Measurements from ENCODE around the gene ARHGAP1. TPM values are rescaled to one million over a fixed set of nuclear protein-coding genes. Genes with fewer than 3 reads are reported as not detected.

The ARHGAP1 gene
- total RNA-seq: 10 to 100 TPM; 45.1 to 46.8 TPM

GRCh38 chr11:46700241-46701077 lies at the start of gene ARHGAP1, which contains the start of gene ZNF408:
ARHGAP1 (minus strand) TSS chr11:46700619; CDS start chr11:46696107, 4,512 bp downstream.
ZNF408 (plus strand) TSS chr11:46701031; CDS start chr11:46701048, 17 bp downstream.
- Mint-ChIP-seq H3K4me1 (peaks cover 34% of the 10 kb centered on the region), H3K36me3 (peaks cover 11% of the 10 kb centered on the region), H3K4me3 (peak within 1 kb of the TSS; percentile 99), H3K9me3 (no peaks in the 10 kb centered on the region), H3K27ac (peak within 1 kb of the TSS; percentile 99), H3K27me3 (no peaks in the 10 kb centered on the region)
- peak; percentile 99 for DNase-seq

GRCh38 chr11:46747150-46747549 lies 46.7 kb upstream of the ARHGAP1 start:
- H3K4me1 Mint-ChIP-seq: no peaks in the 10 kb centered on the region
- no peak overlapping the region for H3K27ac Mint-ChIP-seq
- no peaks in the 10 kb centered on the region for H3K9me3 Mint-ChIP-seq
- H3K36me3 Mint-ChIP-seq: peaks cover 36% of the 10 kb centered on the region
- no peaks in the 10 kb centered on the region for H3K27me3 Mint-ChIP-seq
- no peak for DNase-seq
- H3K4me3 Mint-ChIP-seq: no peak overlapping the region

- peaks cover 43% of the 10 kb centered on the region for H3K36me3 Mint-ChIP-seq
- H3K9me3 Mint-ChIP-seq: no peaks in the 10 kb centered on the region
- H3K27ac Mint-ChIP-seq: no peak overlapping the region
- no peak for DNase-seq
- H3K27me3 Mint-ChIP-seq: no peaks in the 10 kb centered on the region
- H3K4me3 Mint-ChIP-seq: no peak overlapping the region
- H3K4me1 Mint-ChIP-seq: no peaks in the 10 kb centered on the region
These were observed 45.6 kb upstream of the ARHGAP1 start for GRCh38 chr11:46745995-46746394.

GRCh38 chr11:46745328-46745727 lies 44.9 kb upstream of the ARHGAP1 start:
- Mint-ChIP-seq H3K27ac (no peak overlapping the region), H3K4me3 (no peak overlapping the region), H3K36me3 (peaks cover 43% of the 10 kb centered on the region), H3K9me3 (no peaks in the 10 kb centered on the region), H3K4me1 (no peaks in the 10 kb centered on the region), H3K27me3 (no peaks in the 10 kb centered on the region)
- no peak for DNase-seq

GRCh38 chr11:46743693-46744339 lies 43.4 kb upstream of the ARHGAP1 start:
- Mint-ChIP-seq H3K9me3 (no peaks in the 10 kb centered on the region), H3K27ac (no peak overlapping the region), H3K27me3 (no peaks in the 10 kb centered on the region), H3K36me3 (peaks cover 44% of the 10 kb centered on the region), H3K4me3 (no peak overlapping the region), H3K4me1 (no peaks in the 10 kb centered on the region)
- DNase-seq: no peak

- Mint-ChIP-seq H3K27me3 (no peaks in the 10 kb centered on the region), H3K9me3 (no peaks in the 10 kb centered on the region), H3K36me3 (peaks cover 41% of the 10 kb centered on the region), H3K4me1 (no peaks in the 10 kb centered on the region), H3K4me3 (no peak overlapping the region), H3K27ac (no peak overlapping the region)
- no peak for DNase-seq
These were observed 42.6 kb upstream of the ARHGAP1 start for GRCh38 chr11:46743043-46743442.

- no peak for DNase-seq
- Mint-ChIP-seq H3K4me1 (no peaks in the 10 kb centered on the region), H3K9me3 (no peaks in the 10 kb centered on the region), H3K27ac (no peak overlapping the region), H3K4me3 (no peak overlapping the region), H3K36me3 (peaks cover 37% of the 10 kb centered on the region), H3K27me3 (no peaks in the 10 kb centered on the region)
These were observed 41.4 kb upstream of the ARHGAP1 start for GRCh38 chr11:46741600-46742484.

- H3K4me3 Mint-ChIP-seq: no peak overlapping the region
- no peaks in the 10 kb centered on the region for H3K27me3 Mint-ChIP-seq
- H3K27ac Mint-ChIP-seq: no peak overlapping the region
- no peak for DNase-seq
- no peaks in the 10 kb centered on the region for H3K9me3 Mint-ChIP-seq
- H3K36me3 Mint-ChIP-seq: peaks cover 28% of the 10 kb centered on the region
- no peaks in the 10 kb centered on the region for H3K4me1 Mint-ChIP-seq
These were observed 38.5 kb upstream of the ARHGAP1 start for GRCh38 chr11:46738887-46739286.

GRCh38 chr11:46737699-46738098 lies 37.3 kb upstream of the ARHGAP1 start:
- Mint-ChIP-seq H3K9me3 (no peaks in the 10 kb centered on the region), H3K27me3 (no peaks in the 10 kb centered on the region), H3K27ac (no peak overlapping the region), H3K4me3 (no peak overlapping the region), H3K4me1 (no peaks in the 10 kb centered on the region), H3K36me3 (peaks cover 24% of the 10 kb centered on the region)
- DNase-seq: no peak

- Mint-ChIP-seq H3K27me3 (no peaks in the 10 kb centered on the region), H3K4me1 (no peaks in the 10 kb centered on the region), H3K36me3 (peaks cover 15% of the 10 kb centered on the region), H3K9me3 (no peaks in the 10 kb centered on the region), H3K4me3 (no peak overlapping the region), H3K27ac (no peak overlapping the region)
- no peak for DNase-seq
These were observed 36.2 kb upstream of the ARHGAP1 start for GRCh38 chr11:46736615-46737014.

GRCh38 chr11:46736146-46736545 lies 35.7 kb upstream of the ARHGAP1 start:
- Mint-ChIP-seq H3K4me3 (no peak overlapping the region), H3K27ac (no peak overlapping the region), H3K36me3 (peaks cover 10% of the 10 kb centered on the region), H3K9me3 (no peaks in the 10 kb centered on the region), H3K4me1 (no peaks in the 10 kb centered on the region), H3K27me3 (no peaks in the 10 kb centered on the region)
- no peak for DNase-seq

GRCh38 chr11:46733234-46733633 lies 32.8 kb upstream of the ARHGAP1 start:
- no peaks in the 10 kb centered on the region for H3K36me3 Mint-ChIP-seq

GRCh38 chr11:46731545-46731944 lies 31.1 kb upstream of the ARHGAP1 start:
- Mint-ChIP-seq H3K4me3 (no peak overlapping the region), H3K27ac (no peak overlapping the region), H3K27me3 (no peaks in the 10 kb centered on the region)

More at GRCh38 chr11:46733234-46733633, 32.8 kb upstream of the ARHGAP1 start:
- no peaks in the 10 kb centered on the region for H3K27me3 Mint-ChIP-seq
- no peak overlapping the region for H3K4me3 Mint-ChIP-seq
- no peak for DNase-seq
- H3K9me3 Mint-ChIP-seq: no peaks in the 10 kb centered on the region
- no peak overlapping the region for H3K27ac Mint-ChIP-seq
- no peaks in the 10 kb centered on the region for H3K4me1 Mint-ChIP-seq

GRCh38 chr11:46729110-46730027 lies 28.9 kb upstream of the ARHGAP1 start:
- Mint-ChIP-seq H3K27ac (no peak overlapping the region), H3K27me3 (no peaks in the 10 kb centered on the region), H3K4me1 (no peaks in the 10 kb centered on the region), H3K4me3 (no peak overlapping the region), H3K36me3 (no peaks in the 10 kb centered on the region), H3K9me3 (no peaks in the 10 kb centered on the region)
- no peak for DNase-seq

More at GRCh38 chr11:46731545-46731944, 31.1 kb upstream of the ARHGAP1 start:
- Mint-ChIP-seq H3K9me3 (no peaks in the 10 kb centered on the region), H3K36me3 (no peaks in the 10 kb centered on the region), H3K4me1 (no peaks in the 10 kb centered on the region)
- no peak for DNase-seq
